Calu3 (cell line): ENCODE measurements around the gene TMEM255A. TPM values are rescaled to one million over a fixed set of nuclear protein-coding genes. Genes with fewer than 3 reads are reported as not detected.

Experiments
- BruUV-seq: library from RNA; stranded (reverse); fragments of 400-500 nt; replicated peaks from 2 replicates; lab custom pipeline; 2021; lab: Mats Ljungman, UMichigan
- CTCF ChIA-PET: fragments of 300-600 bp; sonication (Branson Sonifier 250); formaldehyde crosslinking; loops from one replicate; lab custom pipeline; 2022; ENCODE audit warnings: antibody characterized with exemption; lab: Charles Lee
- DNase-seq: peaks from one replicate; pipeline ENCODE4 v3.0.0; 2022
- H3K27ac Mint-ChIP-seq: one replicate; pipeline ENCODE4 v1.8.0; 2022; ENCODE audit warnings: mixed read lengths; ENCODE audit not compliant: unreplicated experiment
- H3K27me3 Mint-ChIP-seq: one replicate; pipeline ENCODE4 v1.8.0; 2022; ENCODE audit warnings: mixed read lengths; ENCODE audit not compliant: unreplicated experiment
- H3K36me3 Mint-ChIP-seq: one replicate; pipeline ENCODE4 v1.8.0; 2022; ENCODE audit warnings: mild to moderate bottlenecking, moderate library complexity, mixed read lengths; ENCODE audit not compliant: insufficient read depth, unreplicated experiment
- H3K4me1 Mint-ChIP-seq: one replicate; pipeline ENCODE4 v1.8.0; 2022; ENCODE audit warnings: mild to moderate bottlenecking, low read depth, mixed read lengths; ENCODE audit not compliant: unreplicated experiment
- H3K4me3 Mint-ChIP-seq: one replicate; pipeline ENCODE4 v1.8.0; 2022; ENCODE audit warnings: mild to moderate bottlenecking, low read depth, moderate library complexity, mixed read lengths; ENCODE audit not compliant: unreplicated experiment
- H3K9me3 Mint-ChIP-seq: one replicate; pipeline ENCODE4 v1.8.0; 2022; ENCODE audit warnings: low read depth, mixed read lengths; ENCODE audit not compliant: unreplicated experiment
- intact Hi-C: fragments of 100-400 bp; cut with micrococcal nuclease; formaldehyde crosslinking; loops from one replicate; pipeline ENCODE4 v1.10.0; 2022; ENCODE audit not compliant: unreplicated experiment
- total RNA-seq: library from RNA; stranded (reverse); gene quantifications from 2 replicates; pipeline ENCODE4 v1.2.3, GENCODE V29; 2022
- TF ChIP-seq, protein P1 (sequence below): fragments of 200-600 bp; IDR thresholded peaks from one replicate; pipeline ENCODE4 v1.8.0; 2022; ENCODE audit warnings: antibody characterized with exemption; ENCODE audit not compliant: unreplicated experiment

The TMEM255A gene
- total RNA-seq, 1 experiment from 2014 or later, result not detected

GRCh38 chrX:120286733-120287512 is 24.3 kb downstream of the TMEM255A start:
- Mint-ChIP-seq H3K4me3 (no peak overlapping the region), H3K36me3 (no peaks in the 10 kb centered on the region), H3K27me3 (peaks cover 36% of the 10 kb centered on the region), H3K4me1 (no peaks in the 10 kb centered on the region), H3K9me3 (no peaks in the 10 kb centered on the region), H3K27ac (no peak overlapping the region)
- TF ChIP-seq, protein P1, sequence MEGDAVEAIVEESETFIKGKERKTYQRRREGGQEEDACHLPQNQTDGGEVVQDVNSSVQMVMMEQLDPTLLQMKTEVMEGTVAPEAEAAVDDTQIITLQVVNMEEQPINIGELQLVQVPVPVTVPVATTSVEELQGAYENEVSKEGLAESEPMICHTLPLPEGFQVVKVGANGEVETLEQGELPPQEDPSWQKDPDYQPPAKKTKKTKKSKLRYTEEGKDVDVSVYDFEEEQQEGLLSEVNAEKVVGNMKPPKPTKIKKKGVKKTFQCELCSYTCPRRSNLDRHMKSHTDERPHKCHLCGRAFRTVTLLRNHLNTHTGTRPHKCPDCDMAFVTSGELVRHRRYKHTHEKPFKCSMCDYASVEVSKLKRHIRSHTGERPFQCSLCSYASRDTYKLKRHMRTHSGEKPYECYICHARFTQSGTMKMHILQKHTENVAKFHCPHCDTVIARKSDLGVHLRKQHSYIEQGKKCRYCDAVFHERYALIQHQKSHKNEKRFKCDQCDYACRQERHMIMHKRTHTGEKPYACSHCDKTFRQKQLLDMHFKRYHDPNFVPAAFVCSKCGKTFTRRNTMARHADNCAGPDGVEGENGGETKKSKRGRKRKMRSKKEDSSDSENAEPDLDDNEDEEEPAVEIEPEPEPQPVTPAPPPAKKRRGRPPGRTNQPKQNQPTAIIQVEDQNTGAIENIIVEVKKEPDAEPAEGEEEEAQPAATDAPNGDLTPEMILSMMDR, result no peak
- CTCF ChIA-PET, result no interaction called here
- BruUV-seq, result no TSS peak
- no peak for DNase-seq
- intact Hi-C loops, result no loop called here

DNA sequence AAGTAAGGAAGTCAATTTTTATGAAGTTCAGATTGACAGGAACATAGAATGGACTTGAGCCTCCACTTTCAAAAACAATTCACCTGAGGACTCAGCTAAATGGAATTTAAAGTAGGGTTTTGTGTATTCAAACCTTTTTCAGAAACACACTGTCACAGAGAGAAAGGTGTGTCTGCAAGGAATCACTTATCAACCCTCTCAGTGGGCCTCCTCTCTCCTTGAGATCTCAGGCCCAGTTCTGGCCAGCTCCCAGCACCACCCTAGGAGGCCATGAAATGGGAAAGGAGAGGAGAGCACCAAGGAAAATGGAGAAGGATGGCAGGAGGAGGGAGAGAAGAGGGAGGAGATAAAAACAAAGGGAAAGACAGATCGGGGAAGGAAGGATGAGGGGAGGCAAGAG is 28.6 kb downstream of the TMEM255A start:
- CTCF ChIA-PET, result no interaction called here
- BruUV-seq, result no TSS peak

DNA sequence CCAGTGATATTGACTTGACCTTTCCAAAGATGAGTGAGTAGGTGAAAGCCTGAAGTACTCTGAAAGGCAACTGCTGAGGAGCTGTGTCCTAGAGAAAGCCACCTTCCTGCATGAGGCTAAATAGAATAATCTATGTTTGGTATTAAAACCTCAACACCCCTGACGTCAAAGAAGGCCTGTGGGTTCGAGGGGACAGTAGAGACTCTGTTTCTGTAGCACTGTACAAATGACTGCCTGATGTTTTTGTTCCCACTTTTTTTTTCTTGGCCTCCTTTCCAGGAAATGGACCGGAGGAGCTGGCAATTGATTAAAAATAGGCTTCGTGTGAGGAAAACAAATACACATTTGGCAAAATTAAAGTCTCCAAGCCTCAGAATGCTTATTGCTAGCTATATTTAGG is 29.5 kb downstream of the TMEM255A start:
- DNase-seq, result no peak
- Mint-ChIP-seq H3K27ac (no peak overlapping the region), H3K27me3 (peaks cover 36% of the 10 kb centered on the region), H3K4me1 (no peaks in the 10 kb centered on the region), H3K36me3 (no peaks in the 10 kb centered on the region), H3K4me3 (no peak overlapping the region), H3K9me3 (no peaks in the 10 kb centered on the region)
- intact Hi-C loops, result no loop called here
- CTCF ChIA-PET, result no interaction called here
- BruUV-seq, result no TSS peak
- TF ChIP-seq, protein P1, result no peak

More for the DNA sequence above, 28.6 kb downstream of the TMEM255A start:
- Mint-ChIP-seq H3K36me3 (no peaks in the 10 kb centered on the region), H3K27ac (no peak overlapping the region), H3K27me3 (peaks cover 36% of the 10 kb centered on the region), H3K4me1 (no peaks in the 10 kb centered on the region), H3K4me3 (no peak overlapping the region), H3K9me3 (no peaks in the 10 kb centered on the region)
- DNase-seq, result no peak
- intact Hi-C loops, result no loop called here
- TF ChIP-seq, protein P1, result no peak

GRCh38 chrX:120281021-120281624 is 30.1 kb downstream of the TMEM255A start:
- CTCF ChIA-PET, result no interaction called here
- Mint-ChIP-seq H3K36me3 (no peaks in the 10 kb centered on the region), H3K9me3 (no peaks in the 10 kb centered on the region), H3K27me3 (peaks cover 36% of the 10 kb centered on the region), H3K4me3 (no peak overlapping the region), H3K27ac (no peak overlapping the region), H3K4me1 (no peaks in the 10 kb centered on the region)
- no peak for DNase-seq
- TF ChIP-seq, protein P1, result no peak
- BruUV-seq, result no TSS peak
- intact Hi-C loops, result no loop called here
